Middle frontal gyrus (tissue), 1 donor: ENCODE results near the gene RIPOR2.
"Not testable (repeated sequence)": the region's sequence is repeated elsewhere in the genome, so short reads cannot be mapped to it uniquely, and the experiment has no call there.

Experiments used
- DNase-seq: peaks from one replicate; pipeline ENCODE4 v3.0.0-alpha.2; 2015; ENCODE audit warnings: low spot score; ENCODE audit errors: extremely low spot score

The RIPOR2 gene

GRCh38 chr6:24764833-24765828 is 170.6 kb downstream of the RIPOR2 start:
- not testable (repeated sequence) for DNase-seq

DNA sequence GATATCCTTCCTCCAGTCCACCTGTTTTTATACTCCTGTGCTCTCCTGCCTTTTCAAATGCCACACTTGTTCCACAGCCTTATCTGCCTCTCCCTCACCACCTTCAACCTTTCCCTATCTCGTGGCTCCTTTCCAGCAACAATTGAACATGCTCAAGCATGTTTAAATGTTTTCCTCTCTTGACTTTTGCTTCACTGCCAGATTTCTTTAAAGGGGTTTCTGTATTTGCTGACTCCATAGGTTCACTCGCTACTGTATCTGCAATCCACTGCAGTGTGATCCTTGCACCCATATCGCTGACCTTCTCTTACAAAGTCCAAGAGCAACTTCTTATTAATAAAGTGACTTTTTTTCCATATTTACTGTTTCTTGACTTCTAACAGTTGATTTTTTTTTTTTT is 172.2 kb downstream of the RIPOR2 start:
- no peak for DNase-seq

GRCh38 chr6:24761851-24762250 is 173.9 kb downstream of the RIPOR2 start:
- no peak for DNase-seq

DNA sequence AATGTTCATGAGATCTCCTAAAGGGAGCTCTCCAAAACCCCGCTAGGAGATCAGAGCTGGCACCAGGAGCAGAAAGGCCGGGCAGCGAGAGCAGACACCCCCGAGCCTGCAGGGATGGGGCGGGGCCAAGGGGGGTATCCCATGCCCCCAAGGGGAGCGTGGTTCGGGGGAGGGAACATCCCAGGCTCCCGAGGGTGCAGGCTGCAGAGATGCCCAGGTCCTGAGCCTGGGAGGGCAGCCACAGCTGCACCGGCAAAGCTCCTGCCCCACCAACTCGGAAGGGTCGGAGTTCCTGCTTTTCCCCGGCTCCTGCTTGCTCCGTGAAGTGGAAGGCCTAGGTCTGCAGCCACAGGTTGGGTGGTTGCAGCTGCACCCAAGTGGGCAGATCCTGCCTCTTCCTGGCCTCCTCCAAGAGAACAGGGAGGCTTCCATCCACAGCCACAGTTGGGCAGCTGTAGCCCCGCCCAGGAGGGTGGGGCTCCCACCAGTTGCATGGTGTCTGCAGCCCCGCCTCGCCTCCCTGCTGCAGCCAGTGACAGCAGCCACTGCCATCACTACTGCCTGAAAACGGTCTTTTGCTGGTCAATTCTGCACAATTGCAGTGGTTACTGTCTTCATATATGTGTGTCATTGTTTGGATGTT is 174.4 kb downstream of the RIPOR2 start:
- DNase-seq = no peak

GRCh38 chr6:24760210-24760609 is 175.6 kb downstream of the RIPOR2 start:
- DNase-seq = no peak

DNA sequence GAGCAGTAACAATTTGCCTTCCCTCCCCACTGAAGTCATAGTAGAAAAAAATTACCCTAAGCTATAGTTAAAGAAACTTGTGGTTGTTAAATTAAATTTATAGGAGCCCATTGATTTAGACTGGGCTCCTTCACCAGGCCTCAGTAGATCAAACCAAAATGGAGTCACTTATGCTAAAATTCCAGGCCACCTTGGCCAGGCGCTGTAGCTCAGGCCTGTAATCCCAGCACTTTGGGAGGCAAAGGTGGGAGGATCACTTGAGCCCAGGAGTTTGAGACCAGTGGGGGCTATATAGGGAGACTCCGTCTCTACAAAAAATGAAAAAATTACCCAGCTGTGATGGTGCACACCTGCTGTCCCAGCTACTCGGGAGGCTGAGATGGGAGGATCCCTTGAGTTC is 176.0 kb downstream of the RIPOR2 start:
- no peak for DNase-seq

GRCh38 chr6:24757611-24758010 is 178.1 kb downstream of the RIPOR2 start:
- no peak for DNase-seq

- DNase-seq = no peak
Observed at GRCh38 chr6:24755279-24755678, 180.5 kb downstream of the RIPOR2 start.

- not testable (repeated sequence) for DNase-seq
Observed at GRCh38 chr6:24754378-24754777, 181.4 kb downstream of the RIPOR2 start.
